H1 (cell line): ENCODE measurements around the gene INPP4B. TPM values are rescaled to one million over a fixed set of nuclear protein-coding genes. Genes with fewer than 3 reads are reported as not detected.

Experiments used
- CTCF ChIA-PET: fragments of 300-600 bp; sonication (Branson Sonifier 250); formaldehyde crosslinking; loops from one replicate; lab custom pipeline; 2021; ENCODE audit not compliant: partially characterized antibody; lab: Charles Lee
- POLR2A ChIA-PET: fragments of 300-600 bp; sonication (Branson Sonifier 250); formaldehyde crosslinking; loops from one replicate; lab custom pipeline; 2021; ENCODE audit warnings: inconsistent platforms; ENCODE audit not compliant: partially characterized antibody; lab: Charles Lee
- DNase-seq, 2 experiments: peaks; one replicate each; pipeline versions ENCODE4 v3.0.0 to v3.0.0-alpha.2; 2010 to 2022; ENCODE audit warnings: low spot score in 2 of 2, low read depth in 1 of 2, mixed read lengths in 1 of 2
- FAIRE-seq: peaks from 2 replicates; lab custom pipeline; 2011; peaks lifted over from hg19 to GRCh38; lab: Jason Lieb, UNC
- H2AFZ ChIP-seq: 2 replicates; pipeline ENCODE4 v1.8.1; 2012; ENCODE audit warnings: low read length, inconsistent platforms
- H2AK5ac ChIP-seq: 2 replicates; pipeline ENCODE4 v1.6.1; 2013; ENCODE audit warnings: low read depth, low read length
- H2BK120ac ChIP-seq: replicated peaks from 2 replicates; pipeline ENCODE3; 2013; ENCODE audit warnings: low read depth, low read length, inconsistent platforms
- H2BK12ac ChIP-seq: 2 replicates; pipeline ENCODE4 v1.6.1; 2013; ENCODE audit warnings: low read depth, low read length
- H2BK15ac ChIP-seq: 2 replicates; pipeline ENCODE4 v1.6.1; 2013; ENCODE audit warnings: low read length
- H2BK20ac ChIP-seq: 2 replicates; pipeline ENCODE4 v1.6.1; 2013; ENCODE audit warnings: low read length
- H2BK5ac ChIP-seq: 2 replicates; pipeline ENCODE4 v1.6.1; 2013; ENCODE audit warnings: low read depth, low read length
- H3K14ac ChIP-seq: 2 replicates; pipeline ENCODE4 v1.6.1; 2013; ENCODE audit warnings: inconsistent platforms; ENCODE audit not compliant: insufficient read length
- H3K18ac ChIP-seq: 2 replicates; pipeline ENCODE4 v1.6.1; 2013; ENCODE audit warnings: low read length; ENCODE audit errors: extremely low read depth
- H3K23ac ChIP-seq: 2 replicates; pipeline ENCODE4 v1.6.1; 2013; ENCODE audit warnings: inconsistent platforms; ENCODE audit not compliant: insufficient read length
- H3K23me2 ChIP-seq: 2 replicates; pipeline ENCODE4 v1.6.1; 2013; ENCODE audit warnings: low read depth, low read length
- H3K27ac ChIP-seq: 2 replicates; pipeline ENCODE4 v1.6.1; 2011; ENCODE audit warnings: low read depth, low read length, inconsistent platforms
- H3K27me3 ChIP-seq, 4 experiments: replicated peaks in 1 of 4; 1 replicate in 1 of 4; 2 replicates in 3 of 4; pipeline versions ENCODE4 v1.6.1 to v1.8.1; 2011 to 2013; ENCODE audit warnings: low read length in 3 of 4, mild to moderate bottlenecking in 3 of 4, inconsistent platforms in 2 of 4, mixed read lengths in 2 of 4, moderate library complexity in 1 of 4; ENCODE audit not compliant: control insufficient read depth in 3 of 4, insufficient read depth in 3 of 4; ENCODE audit errors: extremely low read depth in 1 of 4
- H3K36me3 ChIP-seq, 4 experiments: 2 replicates each; pipeline versions ENCODE4 v1.6.1 to v1.8.1; 2011 to 2013; ENCODE audit warnings: mild to moderate bottlenecking in 4 of 4, low read length in 3 of 4, moderate library complexity in 2 of 4, control low read depth in 1 of 4, inconsistent platforms in 1 of 4; ENCODE audit not compliant: insufficient read depth in 4 of 4, control insufficient read depth in 2 of 4
- H3K4ac ChIP-seq: replicated peaks from 2 replicates; pipeline ENCODE3; 2013; ENCODE audit warnings: low read length, low read depth, mixed read lengths, inconsistent platforms; ENCODE audit not compliant: insufficient read length
- H3K4me1 ChIP-seq, 4 experiments: replicated peaks in 1 of 4; 1 replicate in 1 of 4; 2 replicates in 3 of 4; pipeline versions ENCODE4 v1.6.1 to v1.8.1; 2011 to 2013; ENCODE audit warnings: low read length in 3 of 4, inconsistent platforms in 2 of 4, mixed read lengths in 1 of 4; ENCODE audit not compliant: insufficient read depth in 4 of 4, control insufficient read depth in 3 of 4
- H3K4me2 ChIP-seq, 2 experiments: 2 replicates each; pipeline versions ENCODE4 v1.6.1 to v1.8.1; 2011 to 2013; ENCODE audit warnings: low read depth in 2 of 2, low read length in 2 of 2, control low read depth in 1 of 2, inconsistent platforms in 1 of 2, mild to moderate bottlenecking in 1 of 2; ENCODE audit not compliant: insufficient read depth in 1 of 2
- H3K4me3 ChIP-seq, 4 experiments: fragments of 200-600, 300-600 bp in 1 of 4; sonication (generic), shearing (Covaris generic), sonication (Bioruptor Twin) in 1 of 4; 2 replicates each; pipeline versions ENCODE4 v1.5.1 to v1.8.1; 2011 to 2016; ENCODE audit warnings: low read length in 4 of 4, low read depth in 3 of 4, control low read depth in 2 of 4, inconsistent platforms in 2 of 4, mild to moderate bottlenecking in 2 of 4, mixed read lengths in 1 of 4, moderate library complexity in 1 of 4; ENCODE audit not compliant: insufficient read depth in 2 of 4; ENCODE audit errors: extremely low read depth in 1 of 4
- H3K56ac ChIP-seq: replicated peaks from 2 replicates; pipeline ENCODE3; 2013; ENCODE audit warnings: low read depth, mild to moderate bottlenecking, mixed read lengths, low read length, inconsistent platforms; ENCODE audit not compliant: insufficient read length
- H3K79me1 ChIP-seq: 2 replicates; pipeline ENCODE4 v1.6.1; 2013; ENCODE audit warnings: low read depth, low read length, control low read depth
- H3K79me2 ChIP-seq, 2 experiments: 2 replicates each; pipeline versions ENCODE4 v1.6.1 to v1.8.1; 2012 to 2013; ENCODE audit warnings: low read length in 2 of 2, mild to moderate bottlenecking in 2 of 2, inconsistent platforms in 1 of 2; ENCODE audit not compliant: insufficient read depth in 2 of 2, control insufficient read depth in 1 of 2
- H3K9ac ChIP-seq, 4 experiments: replicated peaks in 1 of 4; 1 replicate in 1 of 4; 2 replicates in 3 of 4; pipeline versions ENCODE4 v1.6.1 to v1.8.1; 2011 to 2013; ENCODE audit warnings: low read depth in 3 of 4, low read length in 3 of 4, control low read depth in 2 of 4, mild to moderate bottlenecking in 2 of 4, moderate library complexity in 2 of 4, inconsistent platforms in 1 of 4; ENCODE audit errors: extremely low read depth in 1 of 4
- H3K9me3 ChIP-seq, 2 experiments: 2 replicates each; pipeline versions ENCODE4 v1.6.1 to v1.8.1; 2012 to 2013; ENCODE audit warnings: mild to moderate bottlenecking in 2 of 2, moderate library complexity in 2 of 2, control low read depth in 1 of 2, inconsistent platforms in 1 of 2, low read depth in 1 of 2, low read length in 1 of 2, mixed read lengths in 1 of 2; ENCODE audit not compliant: insufficient read depth in 2 of 2
- H4K20me1 ChIP-seq, 2 experiments: replicated peaks in 1 of 2; 2 replicates each; pipeline versions ENCODE3 to v1.8.1; 2011 to 2013; ENCODE audit warnings: inconsistent platforms in 2 of 2, low read length in 2 of 2, mild to moderate bottlenecking in 1 of 2; ENCODE audit not compliant: insufficient read depth in 2 of 2, control insufficient read depth in 1 of 2
- H4K5ac ChIP-seq: 2 replicates; pipeline ENCODE4 v1.6.1; 2013; ENCODE audit warnings: low read length, low read depth, mixed read lengths, inconsistent platforms; ENCODE audit not compliant: insufficient read length
- H4K8ac ChIP-seq: 2 replicates; pipeline ENCODE4 v1.8.0; 2013; ENCODE audit warnings: mild to moderate bottlenecking, moderate library complexity, low read length, inconsistent platforms; ENCODE audit not compliant: insufficient read depth; ENCODE audit errors: extremely low read depth
- H4K91ac ChIP-seq: replicated peaks from 2 replicates; pipeline ENCODE3; 2013; ENCODE audit warnings: low read length, mixed read lengths, inconsistent platforms; ENCODE audit not compliant: insufficient read length
- BCL11A ChIP-seq, 2 experiments: IDR thresholded peaks; one replicate each; pipeline ENCODE4 v1.6.1; 2011; ENCODE audit warnings: low read depth in 2 of 2, low read length in 2 of 2, mild to moderate bottlenecking in 2 of 2
- CHD1 ChIP-seq: IDR thresholded peaks from 2 replicates; pipeline ENCODE4 v1.6.1; 2012; ENCODE audit warnings: low read depth, low read length, improper control_type of control experiment
- HDAC6 ChIP-seq: IDR thresholded peaks from one replicate; pipeline ENCODE4 v1.7.1; 2012; ENCODE audit warnings: low read depth, mild to moderate bottlenecking, inconsistent platforms, low read length, moderate library complexity
- KDM5A ChIP-seq: fragments of 200-600 bp; IDR thresholded peaks from 2 replicates; pipeline ENCODE4 v1.7.1; 2012; ENCODE audit warnings: mild to moderate bottlenecking, low read length, inconsistent platforms, mixed read lengths
- NRF1 ChIP-seq: IDR thresholded peaks from 2 replicates; pipeline ENCODE4 v1.6.1; 2011; ENCODE audit warnings: mild to moderate bottlenecking, low read depth, low read length, improper control_type of control experiment
- POLR2AphosphoS5 ChIP-seq: IDR thresholded peaks from 2 replicates; pipeline ENCODE4 v1.6.1; 2011; ENCODE audit warnings: low read depth, low read length
- SIN3A ChIP-seq, 2 experiments: IDR thresholded peaks in 1 of 2; conservative IDR thresholded peaks in 1 of 2; 2 replicates each; pipeline ENCODE4 v1.6.1; 2011 to 2012; ENCODE audit warnings: low read length in 2 of 2, improper control_type of control experiment in 1 of 2, low read depth in 1 of 2, mild to moderate bottlenecking in 1 of 2
- SP4 ChIP-seq: IDR thresholded peaks from 2 replicates; pipeline ENCODE4 v1.6.1; 2012; ENCODE audit warnings: low read length, inconsistent platforms
- WGBS, 2 experiments: shearing (Covaris generic) in 1 of 2; methylation state at CpG; one replicate each; pipeline versions ENCODE4 v1.1.6 to v1.1.7; 2013 to 2015; ENCODE audit warnings: low lambda C conversion rate in 2 of 2, mixed read lengths in 2 of 2, inconsistent platforms in 1 of 2, low coverage in 1 of 2, missing lambda C conversion rate in 1 of 2; ENCODE audit not compliant: insufficient replicate concordance in 2 of 2, insufficient coverage in 1 of 2, insufficient read length in 1 of 2; ENCODE audit errors: extremely low coverage in 1 of 2, missing lambda C conversion rate in 1 of 2; 5-methylcytosine and 5-hydroxymethylcytosine counted together
- polyA plus RNA-seq, 7 experiments: library from polyadenylated mRNA; depleted of rRNA in 3 of 7; stranded (reverse) in 5 of 7; unstranded in 2 of 7; fragments of >200 nt in 5 of 7; fragments of 200-250 nt in 2 of 7; gene quantifications; 1 replicate in 5 of 7; 2 replicates in 1 of 7; 4 replicates in 1 of 7; pipeline versions ENCODE4 v1.2.1 to v1.2.3, GENCODE V29; 2011 to 2013; ENCODE audit warnings: missing spikeins in 2 of 7, mixed read lengths in 2 of 7
- total RNA-seq: library from RNA; stranded (reverse); fragmentation: NEBNext Ultra II Directional; extraction: Animal tissue kit (Norgen Biotek cat#: 25700); gene quantifications from 2 replicates; pipeline ENCODE4 v1.2.1, GENCODE V29; 2021
- TF ChIP-seq, protein P1 (sequence below): IDR thresholded peaks from 2 replicates; pipeline ENCODE4 v1.6.1; 2011; ENCODE audit warnings: low read length, improper control_type of control experiment

The INPP4B gene
- total and polyA plus RNA-seq, 2 of the 8 experiments (the other 6 are each of a cell fraction or from before 2014, with no cell fraction given) = 0.11 to 0.54 TPM

DNA sequence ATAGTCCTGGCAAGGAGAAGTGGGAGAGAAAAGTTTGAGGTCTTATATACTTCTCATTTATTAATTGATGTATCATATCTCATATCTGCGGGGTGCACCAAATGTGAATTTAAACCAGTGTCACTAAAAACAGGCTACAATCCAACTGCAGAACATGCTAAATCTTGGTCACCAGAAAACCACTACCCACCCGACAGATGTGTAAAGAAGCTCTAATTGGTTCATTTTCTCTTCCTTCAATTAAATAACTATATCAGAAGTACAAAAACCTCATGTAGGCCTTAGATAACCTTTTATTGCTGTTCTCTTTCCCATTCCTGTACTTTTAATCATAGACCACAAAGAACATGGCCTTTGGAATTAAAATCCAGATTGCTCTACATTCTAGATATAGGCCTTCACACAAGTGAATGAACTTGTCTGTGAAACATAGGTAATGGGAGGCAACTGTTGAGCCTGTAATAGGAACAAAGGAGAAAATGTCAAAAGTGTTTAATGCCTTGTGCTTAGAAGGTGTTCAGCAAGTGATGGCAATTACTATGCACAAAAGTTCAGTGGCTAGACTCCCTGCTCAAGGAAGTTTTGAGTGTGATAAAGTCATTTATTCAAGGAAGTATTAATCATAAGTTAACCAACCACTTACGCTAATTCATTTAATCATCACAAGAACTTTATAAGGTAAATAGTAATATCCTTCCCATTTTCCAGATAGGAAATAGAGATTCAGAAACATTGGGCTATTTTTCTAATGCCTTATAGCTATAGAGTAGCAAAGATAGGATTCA is 425.6 kb downstream of the INPP4B start:
- no peak overlapping the region for H2BK120ac ChIP-seq
- no peak overlapping the region for H3K9ac ChIP-seq
- FAIRE-seq (no peak), DNase-seq (no peak)
- CTCF ChIA-PET = no interaction called here
- H2BK20ac ChIP-seq = no peak overlapping the region
- H3K9me3 ChIP-seq = no peaks in the 10 kb centered on the region
- H3K23ac ChIP-seq = no peak overlapping the region
- no peak overlapping the region for H3K4me3 ChIP-seq
- no peak overlapping the region for H3K14ac ChIP-seq
- H3K27me3 ChIP-seq = no peaks in the 10 kb centered on the region
- H3K4ac ChIP-seq = no peak overlapping the region
- H3K36me3 ChIP-seq = no peaks in the 10 kb centered on the region
- no peak overlapping the region for H3K4me2 ChIP-seq
- no peaks in the 10 kb centered on the region for H3K79me2 ChIP-seq
- no peaks in the 10 kb centered on the region for H4K20me1 ChIP-seq
- H4K91ac ChIP-seq = no peak overlapping the region
- H2AK5ac ChIP-seq = no peak overlapping the region
- H3K27ac ChIP-seq = no peak overlapping the region
- no peak overlapping the region for H2AFZ ChIP-seq
- H2BK5ac ChIP-seq = no peak overlapping the region
- WGBS, 2 experiments = 93% methylated on average over 3 of the region's 3 CpGs; no CpG with 5 or more reads in 1 of the 2 experiments
- no peak overlapping the region for H4K5ac ChIP-seq
- H3K18ac ChIP-seq = no peak overlapping the region
- no peak overlapping the region for H2BK15ac ChIP-seq
- no peaks in the 10 kb centered on the region for H3K4me1 ChIP-seq
- H2BK12ac ChIP-seq = no peak overlapping the region
- no peaks in the 10 kb centered on the region for H3K79me1 ChIP-seq
- no peak overlapping the region for H3K56ac ChIP-seq
- POLR2A ChIA-PET = no interaction called here
- H3K23me2 ChIP-seq = no peaks in the 10 kb centered on the region
- H4K8ac ChIP-seq = no peak overlapping the region
- TF ChIP-seq POLR2AphosphoS5 = no peak
- no peak for TF ChIP-seq SIN3A (conservative IDR thresholded peaks at IDR 0.05 in 1 of 2, IDR thresholded peaks at IDR 0.05 in 1 of 2; ENCODE audit: low read depth in 1 of 2, low read length in 2 of 2)
- no peak for TF ChIP-seq NRF1
- TF ChIP-seq HDAC6 = no peak
- TF ChIP-seq KDM5A = no peak
- no peak for TF ChIP-seq BCL11A (IDR thresholded peaks at IDR 0.05; ENCODE audit: low read depth in 2 of 2, low read length in 2 of 2)
- no peak for TF ChIP-seq SP4
- no peak for TF ChIP-seq CHD1
- TF ChIP-seq, protein P1, sequence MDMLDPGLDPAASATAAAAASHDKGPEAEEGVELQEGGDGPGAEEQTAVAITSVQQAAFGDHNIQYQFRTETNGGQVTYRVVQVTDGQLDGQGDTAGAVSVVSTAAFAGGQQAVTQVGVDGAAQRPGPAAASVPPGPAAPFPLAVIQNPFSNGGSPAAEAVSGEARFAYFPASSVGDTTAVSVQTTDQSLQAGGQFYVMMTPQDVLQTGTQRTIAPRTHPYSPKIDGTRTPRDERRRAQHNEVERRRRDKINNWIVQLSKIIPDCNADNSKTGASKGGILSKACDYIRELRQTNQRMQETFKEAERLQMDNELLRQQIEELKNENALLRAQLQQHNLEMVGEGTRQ = no peak
